IMR-90 (cell line): ENCODE results near the gene EIF3L.

ENCODE experiments used
- CTCF ChIP-seq: conservative IDR thresholded peaks from 2 replicates; pipeline ENCODE4 v1.5.1; 2012; ENCODE audit warnings: mild to moderate bottlenecking, low read depth, low read length, improper control_type of control experiment
- FOS ChIP-seq: fragments of 150-350 bp; IDR thresholded peaks from 2 replicates; pipeline ENCODE4 v1.6.1; 2016; ENCODE audit warnings: low read depth, low read length
- POLR2A ChIP-seq: IDR thresholded peaks from 2 replicates; pipeline ENCODE4 v1.6.1; 2012; ENCODE audit warnings: mild to moderate bottlenecking, low read depth, low read length
- RFX5 ChIP-seq: IDR thresholded peaks from 2 replicates; pipeline ENCODE4 v1.8.0; 2012; ENCODE audit warnings: low read depth, mild to moderate bottlenecking, low read length, moderate library complexity
- SMC3 ChIP-seq: fragments of 150-350 bp; IDR thresholded peaks from 2 replicates; pipeline ENCODE4 v1.6.1; 2016; ENCODE audit warnings: low read depth, mild to moderate bottlenecking, antibody characterized with exemption, low read length, moderate library complexity

GRCh38 chr22:37842015-37842793 lies 7.0 kb upstream of the EIF3L start:
- no peak for TF ChIP-seq SMC3
- no peak for TF ChIP-seq POLR2A
- no peak for TF ChIP-seq CTCF
- TF ChIP-seq RFX5, result no peak
- no peak for TF ChIP-seq FOS
